Measurements from ENCODE around the gene HUS1.
"Not testable (repeated sequence)": the region's sequence is repeated elsewhere in the genome, so short reads cannot be mapped to it uniquely, and the experiment has no call there.

Gene HUS1

GRCh38 chr7:48011323-48011722, 31.9 kb upstream of the HUS1 start:
- TF ChIP-seq, protein P1, sequence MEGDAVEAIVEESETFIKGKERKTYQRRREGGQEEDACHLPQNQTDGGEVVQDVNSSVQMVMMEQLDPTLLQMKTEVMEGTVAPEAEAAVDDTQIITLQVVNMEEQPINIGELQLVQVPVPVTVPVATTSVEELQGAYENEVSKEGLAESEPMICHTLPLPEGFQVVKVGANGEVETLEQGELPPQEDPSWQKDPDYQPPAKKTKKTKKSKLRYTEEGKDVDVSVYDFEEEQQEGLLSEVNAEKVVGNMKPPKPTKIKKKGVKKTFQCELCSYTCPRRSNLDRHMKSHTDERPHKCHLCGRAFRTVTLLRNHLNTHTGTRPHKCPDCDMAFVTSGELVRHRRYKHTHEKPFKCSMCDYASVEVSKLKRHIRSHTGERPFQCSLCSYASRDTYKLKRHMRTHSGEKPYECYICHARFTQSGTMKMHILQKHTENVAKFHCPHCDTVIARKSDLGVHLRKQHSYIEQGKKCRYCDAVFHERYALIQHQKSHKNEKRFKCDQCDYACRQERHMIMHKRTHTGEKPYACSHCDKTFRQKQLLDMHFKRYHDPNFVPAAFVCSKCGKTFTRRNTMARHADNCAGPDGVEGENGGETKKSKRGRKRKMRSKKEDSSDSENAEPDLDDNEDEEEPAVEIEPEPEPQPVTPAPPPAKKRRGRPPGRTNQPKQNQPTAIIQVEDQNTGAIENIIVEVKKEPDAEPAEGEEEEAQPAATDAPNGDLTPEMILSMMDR (IDR thresholded peaks at IDR 0.05; ENCODE audit: insufficient read depth, low read length, missing control alignments) = no peak
- ChIA-PET CTCF (interaction anchor here (3.3 kb wide), 1 partner anchor 99 kb away, joined by 14 read pairs; no protein-coding TSS in a partner anchor), POLR2A (no interaction called here)
- H3K4me3 ChIP-seq (ENCODE audit: low read depth, low read length) = no peak overlapping the region
- DNase-seq (ENCODE audit: low read depth, low spot score) = no peak

DNA sequence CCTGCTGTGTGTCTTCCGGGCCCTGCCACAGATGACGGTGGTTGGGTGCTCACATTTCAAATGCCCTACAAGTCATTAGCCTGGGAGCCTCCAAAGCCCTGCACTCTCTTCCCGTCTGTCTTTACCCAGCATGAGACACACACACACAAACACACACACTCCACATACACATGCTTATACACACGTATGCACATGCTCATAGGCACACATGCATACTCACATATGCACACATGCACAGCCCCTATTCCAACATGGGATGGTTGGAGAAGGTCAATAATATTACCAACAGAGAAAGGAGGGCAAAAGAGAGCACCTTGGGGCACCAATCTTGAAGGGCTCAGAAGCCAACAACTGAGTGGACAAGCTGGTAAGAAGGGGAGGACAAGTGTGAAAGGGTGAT, 30.5 kb upstream of the HUS1 start:
- TF ChIP-seq, protein P1 (IDR thresholded peaks at IDR 0.05; ENCODE audit: insufficient read depth, low read length, missing control alignments) = no peak
- no peak overlapping the region for H3K4me3 ChIP-seq (ENCODE audit: low read depth, low read length)
- POLR2A ChIA-PET = no interaction called here
- DNase-seq (ENCODE audit: low read depth, low spot score) = no peak
- CTCF ChIA-PET = interaction anchor here (1.0 to 3.3 kb wide), 2 partner anchors 18 to 100 kb away, joined by 3 to 14 read pairs; no protein-coding TSS in a partner anchor

DNA sequence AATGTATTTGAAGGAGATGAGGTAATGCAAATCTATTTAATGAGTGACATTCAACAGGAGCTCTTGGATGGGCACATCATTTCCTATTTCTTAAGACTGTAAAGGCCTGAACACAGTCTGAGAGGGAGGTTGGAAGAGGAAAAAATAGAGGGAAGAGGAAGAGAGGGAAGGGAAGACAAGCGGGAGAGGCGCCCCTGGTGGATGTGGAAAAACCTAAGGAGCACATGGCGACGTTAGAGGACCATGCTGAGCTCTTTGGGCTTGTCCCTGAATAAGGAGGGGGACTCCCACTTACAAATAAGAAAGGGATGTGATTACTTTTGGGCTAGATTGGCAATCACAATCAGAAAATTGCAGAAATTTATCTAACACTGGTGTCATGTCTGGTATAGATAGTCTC, 29.8 kb upstream of the HUS1 start:
- ChIA-PET POLR2A (no interaction called here), CTCF (no interaction called here)
- DNase-seq (ENCODE audit: low read depth, low spot score) = no peak
- no peak overlapping the region for H3K4me3 ChIP-seq (ENCODE audit: low read depth, low read length)
- TF ChIP-seq, protein P1 (IDR thresholded peaks at IDR 0.05; ENCODE audit: insufficient read depth, low read length, missing control alignments) = no peak

DNA sequence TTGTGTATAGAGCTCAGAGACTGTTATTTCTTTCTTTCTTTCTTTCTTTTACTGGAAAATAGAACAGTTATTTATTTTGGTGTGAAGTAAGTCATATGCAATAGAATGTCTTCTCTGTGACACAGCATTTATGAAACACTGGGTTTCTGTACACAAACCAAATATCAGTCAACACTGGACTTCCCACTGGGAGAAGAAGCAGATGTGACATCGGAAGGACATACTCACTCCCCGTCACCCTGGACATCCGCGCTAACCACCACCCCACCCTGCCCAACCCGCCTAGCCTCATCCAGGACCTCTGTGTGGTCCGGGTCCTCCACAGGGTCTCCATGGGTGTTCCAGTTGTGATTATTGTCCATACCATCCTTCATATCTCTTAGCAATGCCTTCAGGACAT, 27.5 kb upstream of the HUS1 start:
- TF ChIP-seq, protein P1 (IDR thresholded peaks at IDR 0.05; ENCODE audit: insufficient read depth, low read length, missing control alignments) = no peak
- DNase-seq (ENCODE audit: low read depth, low spot score) = no peak
- CTCF ChIA-PET = no interaction called here
- POLR2A ChIA-PET = interaction anchor here (0.6 kb wide), 1 partner anchor 442 kb away, joined by 3 read pairs; no protein-coding TSS in a partner anchor
- H3K4me3 ChIP-seq (ENCODE audit: low read depth, low read length) = no peak overlapping the region

- TF ChIP-seq, protein P1 (IDR thresholded peaks at IDR 0.05; ENCODE audit: insufficient read depth, low read length, missing control alignments) = no peak
- POLR2A ChIA-PET = no interaction called here
- H3K4me3 ChIP-seq (ENCODE audit: low read depth, low read length) = no peak overlapping the region
- CTCF ChIA-PET = interaction anchor here (0.7 to 1.9 kb wide), 4 partner anchors 10 to 106 kb away, joined by 3 to 8 read pairs (median 3); no protein-coding TSS in a partner anchor
- DNase-seq (ENCODE audit: low read depth, low spot score) = no peak
These were observed 25.2 kb upstream of the HUS1 start for GRCh38 chr7:48004638-48005037.

- CTCF ChIA-PET = interaction anchor here (0.7 to 1.9 kb wide), 4 partner anchors 10 to 107 kb away, joined by 3 to 8 read pairs (median 3); no protein-coding TSS in a partner anchor
- DNase-seq (ENCODE audit: low read depth, low spot score) = no peak
- POLR2A ChIA-PET = no interaction called here
- TF ChIP-seq, protein P1 (IDR thresholded peaks at IDR 0.05; ENCODE audit: insufficient read depth, low read length, missing control alignments) = no peak
- H3K4me3 ChIP-seq (ENCODE audit: low read depth, low read length) = no peak overlapping the region
These were observed 24.6 kb upstream of the HUS1 start for GRCh38 chr7:48004032-48004431.

GRCh38 chr7:48000164-48000563, 20.7 kb upstream of the HUS1 start:
- DNase-seq (ENCODE audit: low read depth, low spot score); POLR2A ChIA-PET; H3K4me3 ChIP-seq (ENCODE audit: low read depth, low read length): not testable (repeated sequence)
- CTCF ChIA-PET = interaction anchor here (1.4 to 2.1 kb wide), 6 partner anchors 9 to 155 kb away, joined by 3 to 10 read pairs (median 6); no protein-coding TSS in a partner anchor

Measured in AG04449 (cell line).